Lower lobe of right lung (tissue), 2 donors: ENCODE measurements around the gene HEXIM1. TPM values are rescaled to one million over a fixed set of nuclear protein-coding genes. Genes with fewer than 3 reads are reported as not detected.
"Not testable (repeated sequence)": the region's sequence is repeated elsewhere in the genome, so short reads cannot be mapped to it uniquely, and the experiment has no call there.

Source experiments
- ATAC-seq, 2 donors: fragments of 200-7000 bp; cut with Tn5 transposase; one replicate each; pipeline ENCODE4 v1.9.1; 2020 to 2022; ENCODE audit warnings: mild to moderate bottlenecking in 2 of 2, moderate library complexity in 2 of 2
- DNase-seq: peaks from one replicate; pipeline ENCODE4 v3.0.0-alpha.2; 2020
- H3K27ac ChIP-seq: fragments of 200-600 bp; one replicate; pipeline ENCODE4 v1.8.0; 2022
- H3K27me3 ChIP-seq: fragments of 200-600 bp; one replicate; pipeline ENCODE4 v1.8.0; 2022; ENCODE audit warnings: low read depth
- H3K36me3 ChIP-seq: fragments of 200-600 bp; one replicate; pipeline ENCODE4 v1.8.0; 2022; ENCODE audit warnings: mild to moderate bottlenecking
- H3K4me1 ChIP-seq: fragments of 200-600 bp; one replicate; pipeline ENCODE4 v1.8.0; 2022
- H3K4me3 ChIP-seq: fragments of 200-600 bp; one replicate; pipeline ENCODE4 v1.8.0; 2022; ENCODE audit warnings: mild to moderate bottlenecking
- H3K9me3 ChIP-seq: fragments of 200-600 bp; one replicate; pipeline ENCODE4 v1.8.0; 2022
- intact Hi-C: fragments of 100-400 bp; cut with DNase I; formaldehyde crosslinking; loops from one replicate; pipeline ENCODE4 v1.11.0; 2022
- total RNA-seq: library from RNA; stranded (reverse); fragmentation: NEBNext Ultra II Directional; extraction: Animal tissue kit (Norgen Biotek cat#: 25700); gene quantifications from one replicate; pipeline ENCODE4 v1.2.1, GENCODE V29; 2021
- TF ChIP-seq, protein P1 (sequence below): fragments of 200-600 bp; IDR thresholded peaks from one replicate; pipeline ENCODE4 v1.8.0; 2022; ENCODE audit warnings: antibody characterized with exemption, mild to moderate bottlenecking
- donor health status: DM: no; HTN: yes; CAD: no; lungs with severe emphysema.

Gene HEXIM1
- total RNA-seq, 1 donor from 2014 or later, result 33.9 TPM

- Histone ChIP-seq H3K9me3 (no peaks in the 10 kb centered on the region), H3K4me3 (no peak overlapping the region), H3K27ac (no peak overlapping the region), H3K4me1 (peaks cover 25% of the 10 kb centered on the region), H3K36me3 (peaks cover 18% of the 10 kb centered on the region), H3K27me3 (no peaks in the 10 kb centered on the region)
- intact Hi-C loops, result no loop called here
- ATAC-seq (no peak), DNase-seq (no peak)
- TF ChIP-seq, protein P1, sequence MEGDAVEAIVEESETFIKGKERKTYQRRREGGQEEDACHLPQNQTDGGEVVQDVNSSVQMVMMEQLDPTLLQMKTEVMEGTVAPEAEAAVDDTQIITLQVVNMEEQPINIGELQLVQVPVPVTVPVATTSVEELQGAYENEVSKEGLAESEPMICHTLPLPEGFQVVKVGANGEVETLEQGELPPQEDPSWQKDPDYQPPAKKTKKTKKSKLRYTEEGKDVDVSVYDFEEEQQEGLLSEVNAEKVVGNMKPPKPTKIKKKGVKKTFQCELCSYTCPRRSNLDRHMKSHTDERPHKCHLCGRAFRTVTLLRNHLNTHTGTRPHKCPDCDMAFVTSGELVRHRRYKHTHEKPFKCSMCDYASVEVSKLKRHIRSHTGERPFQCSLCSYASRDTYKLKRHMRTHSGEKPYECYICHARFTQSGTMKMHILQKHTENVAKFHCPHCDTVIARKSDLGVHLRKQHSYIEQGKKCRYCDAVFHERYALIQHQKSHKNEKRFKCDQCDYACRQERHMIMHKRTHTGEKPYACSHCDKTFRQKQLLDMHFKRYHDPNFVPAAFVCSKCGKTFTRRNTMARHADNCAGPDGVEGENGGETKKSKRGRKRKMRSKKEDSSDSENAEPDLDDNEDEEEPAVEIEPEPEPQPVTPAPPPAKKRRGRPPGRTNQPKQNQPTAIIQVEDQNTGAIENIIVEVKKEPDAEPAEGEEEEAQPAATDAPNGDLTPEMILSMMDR, result no peak
Observed at GRCh38 chr17:45119964-45120363, 28.3 kb upstream of the HEXIM1 start.

DNA sequence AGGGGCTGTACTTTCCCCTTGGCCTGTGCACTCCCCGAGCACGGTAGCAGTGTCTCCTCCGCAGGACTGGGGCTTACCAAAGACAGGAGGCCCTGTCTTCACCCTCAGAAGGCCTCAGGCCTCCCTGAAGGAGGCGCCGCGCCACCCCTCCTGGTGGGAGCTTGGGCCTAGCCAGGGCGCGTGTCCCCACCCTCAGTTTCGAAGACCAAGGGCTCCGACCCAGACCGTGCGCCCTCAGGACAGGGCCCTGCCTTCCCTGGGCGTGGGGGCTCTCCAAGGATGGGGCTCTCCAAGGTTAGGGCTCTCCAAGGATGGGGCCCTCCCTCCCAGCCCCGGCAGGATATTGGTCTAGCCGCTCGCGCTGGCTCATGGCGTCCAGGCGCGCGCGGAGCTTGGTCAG is 27.7 kb upstream of the HEXIM1 start:
- ATAC-seq (no peak), DNase-seq (no peak)
- Histone ChIP-seq H3K27me3 (no peaks in the 10 kb centered on the region), H3K4me1 (peaks cover 28% of the 10 kb centered on the region), H3K27ac (no peak overlapping the region), H3K4me3 (no peak overlapping the region), H3K9me3 (no peaks in the 10 kb centered on the region), H3K36me3 (peaks cover 18% of the 10 kb centered on the region)
- TF ChIP-seq, protein P1, result no peak
- intact Hi-C loops, result no loop called here

GRCh38 chr17:45121055-45121454 is 27.2 kb upstream of the HEXIM1 start:
- intact Hi-C loops, result no loop called here
- H3K27me3 ChIP-seq, result no peaks in the 10 kb centered on the region
- ATAC-seq (no peak), DNase-seq (no peak)
- no peak overlapping the region for H3K27ac ChIP-seq
- TF ChIP-seq, protein P1, result no peak
- no peaks in the 10 kb centered on the region for H3K9me3 ChIP-seq
- H3K4me3 ChIP-seq, result no peak overlapping the region
- H3K4me1 ChIP-seq, result peaks cover 28% of the 10 kb centered on the region
- H3K36me3 ChIP-seq, result peaks cover 18% of the 10 kb centered on the region

DNA sequence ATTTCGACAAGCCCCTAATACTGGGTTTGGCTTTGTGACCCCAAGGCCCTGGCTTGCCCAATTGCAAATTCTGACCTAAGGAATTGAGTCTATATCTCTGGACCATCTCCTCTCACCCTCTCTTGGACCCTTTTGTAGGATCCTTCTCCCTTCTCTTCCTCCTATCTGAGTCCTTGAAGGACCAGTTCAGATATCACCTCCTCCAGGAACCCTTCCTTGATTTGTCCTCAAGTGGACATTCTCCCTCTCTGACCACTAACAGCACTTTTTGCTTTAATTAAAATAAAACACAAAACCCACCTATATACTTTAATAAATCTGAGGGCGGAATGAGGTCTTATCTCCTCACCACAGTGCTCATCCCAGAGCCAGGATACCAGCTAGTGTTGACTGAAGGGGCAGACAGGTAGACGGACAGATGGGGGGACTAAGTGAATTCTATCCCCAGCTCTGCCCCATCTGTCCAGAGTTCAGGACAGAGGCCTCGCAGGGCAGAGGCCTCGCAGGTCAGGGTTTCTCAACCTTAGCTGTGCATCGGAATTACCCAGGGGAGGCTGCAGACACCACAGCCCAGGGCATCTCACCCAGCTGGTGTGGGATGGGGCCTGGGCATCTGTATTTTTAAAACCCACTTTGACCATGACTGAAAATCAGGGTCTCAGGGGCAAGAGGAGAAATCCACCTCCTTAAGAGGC is 25.1 kb upstream of the HEXIM1 start:
- Histone ChIP-seq H3K4me1 (peaks cover 41% of the 10 kb centered on the region), H3K4me3 (no peak overlapping the region), H3K36me3 (peaks cover 13% of the 10 kb centered on the region), H3K27ac (peak overlapping the region; percentile 44), H3K9me3 (no peaks in the 10 kb centered on the region), H3K27me3 (no peaks in the 10 kb centered on the region)
- intact Hi-C loops, result no loop called here
- no peak for DNase-seq
- TF ChIP-seq, protein P1, result no peak
- no peak for ATAC-seq

GRCh38 chr17:45123930-45124796 is 24.1 kb upstream of the HEXIM1 start:
- Histone ChIP-seq H3K9me3 (no peaks in the 10 kb centered on the region), H3K36me3 (peaks cover 13% of the 10 kb centered on the region), H3K27me3 (no peaks in the 10 kb centered on the region), H3K4me1 (peaks cover 51% of the 10 kb centered on the region), H3K27ac (peak overlapping the region; percentile 44), H3K4me3 (no peak overlapping the region)
- no peak for DNase-seq
- ATAC-seq, result peak; percentile 66
- TF ChIP-seq, protein P1, result no peak
- intact Hi-C loops, result no loop called here

DNA sequence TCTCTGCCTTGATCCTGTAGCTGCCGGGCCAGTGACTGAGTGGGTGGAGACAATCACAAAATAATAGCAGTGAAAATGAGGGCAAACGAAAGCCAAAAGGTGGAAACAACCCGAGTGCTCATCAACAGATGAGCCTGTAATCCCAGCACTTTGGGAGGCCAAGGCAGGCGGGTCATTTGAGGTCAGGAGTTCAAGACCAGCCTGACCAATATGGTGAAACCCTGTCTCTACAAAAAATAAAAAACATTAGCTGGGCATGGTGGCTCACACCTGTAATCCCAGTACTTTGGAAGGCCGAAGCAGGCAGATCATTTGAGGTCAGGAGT is 23.5 kb upstream of the HEXIM1 start:
- peaks cover 10% of the 10 kb centered on the region for H3K36me3 ChIP-seq
- H3K27me3 ChIP-seq, H3K4me3 ChIP-seq, DNase-seq, ATAC-seq, intact Hi-C loops, H3K9me3 ChIP-seq: not testable (repeated sequence)
- H3K4me1 ChIP-seq, result peaks cover 55% of the 10 kb centered on the region
- H3K27ac ChIP-seq, result peak overlapping the region; percentile 44
